Esophagus squamous epithelium (tissue), 5 donors: ENCODE results near the gene BID. TPM values are rescaled to one million over a fixed set of nuclear protein-coding genes. Genes with fewer than 3 reads are reported as not detected.

ENCODE experiments used
- DNase-seq: peaks from one replicate; lab custom pipeline; 2025; lab: John Stamatoyannopoulos, UW
- H3K27ac ChIP-seq, 4 donors: fragments of 200-600 bp; sonication (generic); one replicate each; pipeline ENCODE4 v1.5.1; 2016 to 2019; ENCODE audit warnings: mild to moderate bottlenecking in 1 of 4
- H3K27me3 ChIP-seq, 4 donors: fragments of 200-600 bp; sonication (generic); 1 replicate in 3 of 4; 2 replicates in 1 of 4; pipeline versions ENCODE4 v1.5.1 to v1.6.0; 2017 to 2021; ENCODE audit warnings: antibody characterized with exemption in 1 of 4
- H3K36me3 ChIP-seq, 3 donors: fragments of 200-600 bp; sonication (generic); one replicate each; pipeline ENCODE4 v1.5.1; 2016 to 2019
- H3K4me1 ChIP-seq, 3 donors: fragments of 200-600 bp; sonication (generic); one replicate each; pipeline ENCODE4 v1.5.1; 2017 to 2019
- H3K4me3 ChIP-seq, 4 donors: fragments of 200-600 bp; sonication (generic); 1 replicate in 3 of 4; 2 replicates in 1 of 4; pipeline ENCODE4 v1.5.1; 2016 to 2019; ENCODE audit warnings: mild to moderate bottlenecking in 2 of 4, moderate library complexity in 1 of 4
- H3K9me3 ChIP-seq, 3 donors: fragments of 200-600 bp; sonication (generic); one replicate each; pipeline ENCODE4 v1.5.1; 2016 to 2019
- CTCF ChIP-seq, 6 experiments: fragments of 450-650 bp in 4 of 6; fragments of 200-600 bp in 2 of 6; sonication (generic) in 2 of 6; IDR thresholded peaks; one replicate each; pipeline ENCODE4 v1.5.1; 2016 to 2019; ENCODE audit warnings: antibody characterized with exemption in 6 of 6, mild to moderate bottlenecking in 4 of 6, moderate library complexity in 4 of 6
- POLR2A ChIP-seq, 4 donors: fragments of 450-650 bp; IDR thresholded peaks; one replicate each; pipeline ENCODE4 v1.6.1; 2017; ENCODE audit warnings: antibody characterized with exemption in 4 of 4, mild to moderate bottlenecking in 4 of 4, moderate library complexity in 3 of 4
- WGBS, 2 donors: methylation state at CpG; one replicate each; pipeline ENCODE4 v1.1.5; 2018; 5-methylcytosine and 5-hydroxymethylcytosine counted together
- intact Hi-C: fragments of 100-400 bp; cut with DNase I; formaldehyde crosslinking; loops from one replicate; pipeline ENCODE4 v1.15.0; 2022
- total RNA-seq, 4 donors: library from RNA; depleted of rRNA; stranded (reverse); fragments of >200 nt; gene quantifications; one replicate each; pipeline ENCODE4 v1.1.0, GENCODE V29; 2016
- donor health status: DM: yes; HTN: yes; CAD: no.

The BID gene
- total RNA-seq, 4 donors from 2014 or later, result 10.6 to 32.9 (median 22.7) TPM

- Histone ChIP-seq H3K9me3 (no peaks in the 10 kb centered on the region), H3K36me3 (peaks cover 0 to 100% (median 23%) of the 10 kb centered on the region in 3 donors), H3K4me3 (no peak overlapping the region), H3K27ac (no peak overlapping the region), H3K27me3 (no peaks in the 10 kb centered on the region), H3K4me1 (peaks cover 0 to 5% (median 0%) of the 10 kb centered on the region in 3 donors)
- 80 to 81% methylated on average over 9 of the region's 25 CpGs for WGBS, 2 donors
- intact Hi-C loops, result no loop called here
- no peak for DNase-seq
- TF ChIP-seq CTCF (IDR thresholded peaks at IDR 0.05), result no peak
- TF ChIP-seq POLR2A (IDR thresholded peaks at IDR 0.05), result no peak
These were observed 34.6 kb upstream of the BID start for GRCh38 chr22:17808693-17809403.

GRCh38 chr22:17807578-17808410 is 33.5 kb upstream of the BID start:
- Histone ChIP-seq H3K27me3 (no peaks in the 10 kb centered on the region), H3K4me1 (peaks cover 0 to 5% (median 0%) of the 10 kb centered on the region in 3 donors), H3K36me3 (peaks cover 0 to 100% (median 23%) of the 10 kb centered on the region in 3 donors), H3K27ac (no peak overlapping the region), H3K4me3 (no peak overlapping the region), H3K9me3 (no peaks in the 10 kb centered on the region)
- DNase-seq, result no peak
- WGBS, 2 donors, result 81 to 82% methylated on average over 7 to 10 of the region's 18 CpGs
- intact Hi-C loops, result no loop called here
- no peak for TF ChIP-seq CTCF (IDR thresholded peaks at IDR 0.05)
- TF ChIP-seq POLR2A (IDR thresholded peaks at IDR 0.05), result no peak

- H3K9me3 ChIP-seq, result no peaks in the 10 kb centered on the region
- H3K4me1 ChIP-seq, result peaks cover 0 to 5% (median 0%) of the 10 kb centered on the region in 3 donors
- no peaks in the 10 kb centered on the region for H3K27me3 ChIP-seq
- no peak overlapping the region for H3K4me3 ChIP-seq
- no peak overlapping the region for H3K27ac ChIP-seq
- H3K36me3 ChIP-seq, result peaks cover 0 to 97% (median 23%) of the 10 kb centered on the region in 3 donors
- DNase-seq, result no peak
- TF ChIP-seq POLR2A (IDR thresholded peaks at IDR 0.05) (no peak), CTCF (IDR thresholded peaks at IDR 0.05) (no peak)
- WGBS, 2 donors, result 89 to 93% methylated on average over 6 to 8 of the region's 10 CpGs
- intact Hi-C loops, result no loop called here
These were observed 32.8 kb upstream of the BID start for GRCh38 chr22:17807086-17807485.

- H3K27ac ChIP-seq, result no peak overlapping the region
- H3K9me3 ChIP-seq, result no peaks in the 10 kb centered on the region
- peaks cover 0 to 91% (median 23%) of the 10 kb centered on the region in 3 donors for H3K36me3 ChIP-seq
- intact Hi-C loops, result no loop called here
- H3K4me3 ChIP-seq, result no peak overlapping the region
- no peaks in the 10 kb centered on the region for H3K27me3 ChIP-seq
- no peak for DNase-seq
- TF ChIP-seq CTCF (IDR thresholded peaks at IDR 0.05) (no peak), POLR2A (IDR thresholded peaks at IDR 0.05) (no peak)
- peaks cover 0 to 5% (median 0%) of the 10 kb centered on the region in 3 donors for H3K4me1 ChIP-seq
- 58 to 93% methylated on average over 2 of the region's 2 CpGs for WGBS, 2 donors
These were observed 32.2 kb upstream of the BID start for GRCh38 chr22:17806437-17806836.
